SKM-1 treated with dmso at 0.1 percent for 144 hours (cell line): ENCODE results near the gene TPRX1.
"Not testable (repeated sequence)": the region's sequence is repeated elsewhere in the genome, so short reads cannot be mapped to it uniquely, and the experiment has no call there.

Experiments used
- DNase-seq: peaks from one replicate; lab custom pipeline; 2025; ENCODE audit not compliant: unreplicated experiment; lab: John Stamatoyannopoulos, UW

Gene TPRX1

GRCh38 chr19:47802521-47803043, 1.8 kb downstream of the TPRX1 start:
- no peak for DNase-seq

- DNase-seq = no peak
Observed at GRCh38 chr19:47801270-47801669, 3.1 kb downstream of the TPRX1 start.

GRCh38 chr19:47798904-47799266, 5.5 kb downstream of the TPRX1 start:
- no peak for DNase-seq

- no peak for DNase-seq
Observed at GRCh38 chr19:47797996-47798903, 6.1 kb downstream of the TPRX1 start.

GRCh38 chr19:47796785-47797184, 7.6 kb downstream of the TPRX1 start:
- DNase-seq = no peak

GRCh38 chr19:47794526-47794925, 9.8 kb downstream of the TPRX1 start:
- no peak for DNase-seq

GRCh38 chr19:47792616-47793015, 11.7 kb downstream of the TPRX1 start:
- no peak for DNase-seq

GRCh38 chr19:47790398-47790814, 13.9 kb downstream of the TPRX1 start:
- peak; percentile 27 for DNase-seq

- DNase-seq = not testable (repeated sequence)
Observed at GRCh38 chr19:47789811-47790210, 14.5 kb downstream of the TPRX1 start.

GRCh38 chr19:47787307-47787706, 17.0 kb downstream of the TPRX1 start:
- not testable (repeated sequence) for DNase-seq

- DNase-seq = no peak
Observed at GRCh38 chr19:47786566-47786965, 17.8 kb downstream of the TPRX1 start.

GRCh38 chr19:47781590-47782262, 22.6 kb downstream of the TPRX1 start:
- DNase-seq = no peak

GRCh38 chr19:47780215-47780551, 24.2 kb downstream of the TPRX1 start:
- DNase-seq = no peak

GRCh38 chr19:47779524-47780214, 24.7 kb downstream of the TPRX1 start:
- no peak for DNase-seq

GRCh38 chr19:47778954-47779351, 25.4 kb downstream of the TPRX1 start:
- DNase-seq = no peak

GRCh38 chr19:47778049-47778953, 26.1 kb downstream of the TPRX1 start, which contains the start of gene SELENOW:
TSS of gene SELENOW (plus strand) at chr19:47778703. CDS start at chr19:47778786, 83 bp downstream.
- no peak for DNase-seq

GRCh38 chr19:47777245-47778048, 26.9 kb downstream of the TPRX1 start:
- DNase-seq = not testable (repeated sequence)

GRCh38 chr19:47776568-47776967, 27.8 kb downstream of the TPRX1 start:
- DNase-seq = no peak

- DNase-seq = not testable (repeated sequence)
Observed at GRCh38 chr19:47771291-47771690, 33.1 kb downstream of the TPRX1 start.

- no peak for DNase-seq
Observed at GRCh38 chr19:47769534-47769933, 34.8 kb downstream of the TPRX1 start.
